HEK293 (cell line): Measurements from ENCODE around the gene TECTA.

ENCODE experiments used
- HOXC10 ChIP-seq: sonication (generic); formaldehyde crosslinking; IDR thresholded peaks from 2 replicates; pipeline ENCODE4 v1.8.1; 2023; ENCODE audit warnings: mild to moderate bottlenecking, missing genetic modification reagents
- TF ChIP-seq, protein P1 (sequence below): fragments of 450-650 bp; formaldehyde crosslinking; IDR thresholded peaks from 2 replicates; pipeline ENCODE4 v1.5.1; 2016; ENCODE audit warnings: missing biosample characterization, missing genetic modification characterization
- TF ChIP-seq, protein P2 (sequence below): fragments of 450-650 bp; formaldehyde crosslinking; IDR thresholded peaks from 2 replicates; pipeline ENCODE4 v1.5.1; 2016; ENCODE audit warnings: missing biosample characterization, missing genetic modification characterization

DNA sequence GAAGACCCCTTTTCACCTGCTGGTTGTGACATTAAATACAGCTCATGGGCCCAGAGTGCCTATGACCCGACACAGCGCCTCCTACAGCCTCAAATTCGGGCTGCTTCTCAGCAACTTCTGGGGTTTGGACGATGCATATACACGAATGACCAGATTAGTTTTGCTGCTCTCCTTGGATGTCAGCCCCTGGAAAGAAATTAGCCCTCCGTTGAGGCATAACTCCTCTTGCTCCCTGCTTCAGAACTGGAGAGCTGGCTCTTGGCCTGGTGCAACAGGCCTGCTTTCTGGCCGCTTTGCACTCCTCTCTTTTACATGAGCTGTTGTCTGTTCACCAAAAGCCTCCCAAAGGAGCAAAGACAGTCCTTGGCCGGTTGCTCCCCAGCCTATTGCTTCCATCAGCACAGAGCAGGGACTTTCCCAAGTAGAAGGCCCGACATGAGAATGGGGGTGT lies 3.3 kb downstream of the TECTA start:
- TF ChIP-seq, protein P1, sequence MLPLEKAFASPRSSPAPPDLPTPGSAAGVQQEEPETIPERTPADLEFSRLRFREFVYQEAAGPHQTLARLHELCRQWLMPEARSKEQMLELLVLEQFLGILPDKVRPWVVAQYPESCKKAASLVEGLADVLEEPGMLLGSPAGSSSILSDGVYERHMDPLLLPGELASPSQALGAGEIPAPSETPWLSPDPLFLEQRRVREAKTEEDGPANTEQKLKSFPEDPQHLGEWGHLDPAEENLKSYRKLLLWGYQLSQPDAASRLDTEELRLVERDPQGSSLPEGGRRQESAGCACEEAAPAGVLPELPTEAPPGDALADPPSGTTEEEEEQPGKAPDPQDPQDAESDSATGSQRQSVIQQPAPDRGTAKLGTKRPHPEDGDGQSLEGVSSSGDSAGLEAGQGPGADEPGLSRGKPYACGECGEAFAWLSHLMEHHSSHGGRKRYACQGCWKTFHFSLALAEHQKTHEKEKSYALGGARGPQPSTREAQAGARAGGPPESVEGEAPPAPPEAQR (tag by site-specific recombination): no peak
- TF ChIP-seq, protein P2, sequence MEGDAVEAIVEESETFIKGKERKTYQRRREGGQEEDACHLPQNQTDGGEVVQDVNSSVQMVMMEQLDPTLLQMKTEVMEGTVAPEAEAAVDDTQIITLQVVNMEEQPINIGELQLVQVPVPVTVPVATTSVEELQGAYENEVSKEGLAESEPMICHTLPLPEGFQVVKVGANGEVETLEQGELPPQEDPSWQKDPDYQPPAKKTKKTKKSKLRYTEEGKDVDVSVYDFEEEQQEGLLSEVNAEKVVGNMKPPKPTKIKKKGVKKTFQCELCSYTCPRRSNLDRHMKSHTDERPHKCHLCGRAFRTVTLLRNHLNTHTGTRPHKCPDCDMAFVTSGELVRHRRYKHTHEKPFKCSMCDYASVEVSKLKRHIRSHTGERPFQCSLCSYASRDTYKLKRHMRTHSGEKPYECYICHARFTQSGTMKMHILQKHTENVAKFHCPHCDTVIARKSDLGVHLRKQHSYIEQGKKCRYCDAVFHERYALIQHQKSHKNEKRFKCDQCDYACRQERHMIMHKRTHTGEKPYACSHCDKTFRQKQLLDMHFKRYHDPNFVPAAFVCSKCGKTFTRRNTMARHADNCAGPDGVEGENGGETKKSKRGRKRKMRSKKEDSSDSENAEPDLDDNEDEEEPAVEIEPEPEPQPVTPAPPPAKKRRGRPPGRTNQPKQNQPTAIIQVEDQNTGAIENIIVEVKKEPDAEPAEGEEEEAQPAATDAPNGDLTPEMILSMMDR (tag by site-specific recombination): no peak
- TF ChIP-seq HOXC10 (CRISPR knock-in tag): no peak
